GM21528 (cell line): ENCODE data around the gene KCNG2.

Source experiments
- ATAC-seq: cut with Tn5 transposase; IDR thresholded peaks from one replicate; pipeline ENCODE4 v1.9.1; 2021; ENCODE audit warnings: mild to moderate bottlenecking, moderate library complexity; ENCODE audit not compliant: unreplicated experiment, low FRiP score

The KCNG2 gene

GRCh38 chr18:79766308-79766707 is 31.4 kb upstream of the KCNG2 start:
- no peak for ATAC-seq

- ATAC-seq, result no peak
These were observed 29.0 kb upstream of the KCNG2 start for GRCh38 chr18:79768745-79769144.

GRCh38 chr18:79769698-79770500 is 27.8 kb upstream of the KCNG2 start:
- ATAC-seq, result no peak

GRCh38 chr18:79770501-79770815 is 27.3 kb upstream of the KCNG2 start:
- no peak for ATAC-seq

- ATAC-seq, result no peak
These were observed 26.9 kb upstream of the KCNG2 start for GRCh38 chr18:79770826-79771225.

- no peak for ATAC-seq
These were observed 26.2 kb upstream of the KCNG2 start for GRCh38 chr18:79771446-79772107.

GRCh38 chr18:79772108-79772864 is 25.5 kb upstream of the KCNG2 start:
- no peak for ATAC-seq

- ATAC-seq, result no peak
These were observed 24.7 kb upstream of the KCNG2 start for GRCh38 chr18:79772865-79773696.

GRCh38 chr18:79774111-79774510 is 23.6 kb upstream of the KCNG2 start:
- ATAC-seq, result no peak

GRCh38 chr18:79775441-79776221 is 22.1 kb upstream of the KCNG2 start:
- ATAC-seq, result no peak

- no peak for ATAC-seq
These were observed 21.1 kb upstream of the KCNG2 start for GRCh38 chr18:79776674-79777073.

GRCh38 chr18:79778291-79778791 is 19.4 kb upstream of the KCNG2 start:
- no peak for ATAC-seq

GRCh38 chr18:79779021-79779699 is 18.6 kb upstream of the KCNG2 start:
- ATAC-seq, result no peak

- ATAC-seq, result no peak
These were observed 18.0 kb upstream of the KCNG2 start for GRCh38 chr18:79779700-79780190.

- no peak for ATAC-seq
These were observed 17.2 kb upstream of the KCNG2 start for GRCh38 chr18:79780547-79780946.

GRCh38 chr18:79781331-79781941 is 16.3 kb upstream of the KCNG2 start:
- ATAC-seq, result no peak

- no peak for ATAC-seq
These were observed 15.0 kb upstream of the KCNG2 start for GRCh38 chr18:79782566-79783308.
